NCI-H1105 treated with DMSO at 0.1 percent for 48 hours (cell line): ENCODE measurements around the gene GPR55.
"Not testable (repeated sequence)": the region's sequence is repeated elsewhere in the genome, so short reads cannot be mapped to it uniquely, and the experiment has no call there.

ENCODE experiments used
- DNase-seq: peaks from one replicate; lab custom pipeline; 2025; lab: John Stamatoyannopoulos, UW

GPR55 gene

GRCh38 chr2:230950874-230951339 is 25.9 kb upstream of the GPR55 start:
- no peak for DNase-seq

- DNase-seq, result no peak
Observed at GRCh38 chr2:230949966-230950873, 25.2 kb upstream of the GPR55 start.

- DNase-seq, result no peak
Observed at GRCh38 chr2:230947908-230948365, 22.9 kb upstream of the GPR55 start.

GRCh38 chr2:230947235-230947576 is 22.2 kb upstream of the GPR55 start:
- no peak for DNase-seq

GRCh38 chr2:230946429-230947234 is 21.6 kb upstream of the GPR55 start:
- DNase-seq, result no peak

- DNase-seq, result no peak
Observed at GRCh38 chr2:230944757-230945372, 19.8 kb upstream of the GPR55 start.

- no peak for DNase-seq
Observed at GRCh38 chr2:230944123-230944653, 19.1 kb upstream of the GPR55 start.

- DNase-seq, result no peak
Observed at GRCh38 chr2:230942920-230943896, 18.2 kb upstream of the GPR55 start.

GRCh38 chr2:230942371-230942770 is 17.3 kb upstream of the GPR55 start:
- no peak for DNase-seq

- DNase-seq, result no peak
Observed at GRCh38 chr2:230941202-230942180, 16.4 kb upstream of the GPR55 start.

GRCh38 chr2:230940471-230940815 is 15.4 kb upstream of the GPR55 start:
- DNase-seq, result no peak

GRCh38 chr2:230939691-230940470 is 14.8 kb upstream of the GPR55 start:
- DNase-seq, result no peak

GRCh38 chr2:230939066-230939591 is 14.1 kb upstream of the GPR55 start:
- DNase-seq, result no peak

GRCh38 chr2:230938516-230939065 is 13.5 kb upstream of the GPR55 start:
- DNase-seq, result no peak

GRCh38 chr2:230938098-230938497 is 13.1 kb upstream of the GPR55 start:
- no peak for DNase-seq

- DNase-seq, result no peak
Observed at GRCh38 chr2:230937362-230937761, 12.3 kb upstream of the GPR55 start.

- DNase-seq, result not testable (repeated sequence)
Observed at GRCh38 chr2:230936243-230936642, 11.2 kb upstream of the GPR55 start.

- DNase-seq, result no peak
Observed at GRCh38 chr2:230935130-230935430, 10.0 kb upstream of the GPR55 start.
